ENCODE results near the gene TTC3. TPM values are rescaled to one million over a fixed set of nuclear protein-coding genes. Genes with fewer than 3 reads are reported as not detected.

The TTC3 gene
- total RNA-seq, 1 donor from 2014 or later = 57.2 TPM

DNA sequence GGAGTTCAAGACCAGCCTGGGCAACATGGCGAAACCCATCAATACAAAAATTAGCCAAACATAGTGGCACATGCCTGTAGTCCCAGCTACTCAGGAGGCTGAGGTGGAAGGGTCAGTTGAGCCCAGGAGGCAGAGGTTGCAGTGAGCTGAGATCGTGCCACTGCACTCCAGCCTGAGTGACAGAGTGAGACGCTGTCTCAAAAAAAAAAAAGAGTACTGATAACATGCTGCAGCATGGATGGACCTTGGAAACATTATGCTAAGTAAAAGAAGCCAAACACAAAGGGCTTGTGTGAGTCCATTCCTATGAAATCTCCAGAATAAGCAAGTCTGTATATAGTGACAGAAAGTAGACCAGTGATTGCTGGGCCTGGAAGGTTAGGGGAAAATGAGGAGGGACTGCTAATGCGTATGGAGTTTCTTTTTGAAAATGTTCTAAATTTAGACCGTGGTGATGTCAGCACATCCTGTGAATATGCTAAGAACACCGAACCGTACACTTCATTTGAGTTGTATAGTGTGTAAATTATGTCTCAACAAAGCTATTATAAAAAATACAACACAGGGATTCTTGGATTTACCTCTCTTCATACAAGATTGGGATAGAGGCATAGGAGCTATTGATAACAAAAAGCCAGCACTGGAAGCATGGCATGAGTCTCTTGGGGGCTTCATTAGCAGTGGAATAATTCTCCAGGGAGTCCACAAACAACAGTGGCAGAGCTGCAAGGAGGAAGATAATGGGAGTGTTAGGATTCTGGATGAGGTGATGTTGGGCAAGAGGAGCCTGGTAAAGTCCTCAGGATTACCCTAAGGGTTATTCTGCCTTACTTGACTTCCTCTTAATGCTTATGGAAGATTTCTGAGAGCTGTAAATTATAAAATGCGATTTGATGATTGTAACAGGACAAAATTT, 73.5 kb downstream of the TTC3 start:
- intact Hi-C loops (cut with micrococcal nuclease) = no loop called here

DNA sequence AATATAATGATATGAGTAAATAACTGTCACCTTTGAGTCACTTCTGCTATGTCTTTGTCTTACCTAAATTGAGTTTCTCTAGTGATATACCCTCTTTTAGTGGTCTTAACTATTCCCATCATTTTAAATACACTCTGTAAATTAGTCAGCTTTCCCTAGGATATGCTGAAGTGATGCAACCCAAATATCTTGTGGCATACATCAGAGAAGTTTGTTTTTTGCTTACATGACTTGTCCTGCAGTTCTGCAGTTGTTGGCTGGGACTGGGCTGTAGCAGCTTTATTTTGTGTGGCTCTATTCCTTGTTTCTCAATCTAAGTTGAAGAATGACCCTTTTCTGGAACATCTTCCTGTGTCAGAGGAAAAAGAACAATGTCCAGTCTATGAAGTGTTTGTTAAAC, 76.4 kb downstream of the TTC3 start:
- intact Hi-C loops (cut with micrococcal nuclease) = no loop called here

DNA sequence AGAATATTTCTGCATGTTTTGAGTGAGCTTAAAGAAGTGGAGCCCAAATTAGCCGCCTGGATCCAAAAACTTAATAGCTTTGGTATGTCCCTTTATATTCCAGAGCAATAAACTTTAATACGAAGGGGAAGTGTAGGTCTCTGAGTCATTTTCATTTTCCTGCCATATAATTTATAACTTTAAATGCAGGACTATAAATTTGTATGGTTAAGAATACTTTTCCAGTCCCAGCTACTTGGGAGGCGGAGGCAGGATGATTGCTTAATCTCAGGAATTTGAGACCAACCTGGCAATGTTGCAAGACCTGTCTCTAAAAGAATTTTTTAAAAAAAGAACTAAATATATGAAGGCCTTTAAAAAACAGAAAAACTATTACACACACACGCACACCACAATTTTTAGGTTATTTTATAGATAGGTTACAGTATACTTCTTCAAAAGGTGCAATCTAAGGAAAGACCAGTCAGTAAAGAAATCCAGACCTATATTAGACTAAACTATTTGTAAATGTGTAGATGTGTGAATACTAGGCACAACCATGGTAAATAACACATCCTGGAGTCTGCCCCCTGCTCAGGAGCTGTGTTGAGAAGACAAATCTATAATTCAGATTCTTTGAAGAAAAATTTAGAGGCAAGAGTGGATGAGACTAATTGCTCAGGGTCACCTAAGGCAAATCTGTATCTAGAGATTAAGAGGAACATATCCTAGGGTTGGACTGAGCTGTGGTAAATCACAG, 80.3 kb downstream of the TTC3 start:
- intact Hi-C loops (cut with micrococcal nuclease) = no loop called here

DNA sequence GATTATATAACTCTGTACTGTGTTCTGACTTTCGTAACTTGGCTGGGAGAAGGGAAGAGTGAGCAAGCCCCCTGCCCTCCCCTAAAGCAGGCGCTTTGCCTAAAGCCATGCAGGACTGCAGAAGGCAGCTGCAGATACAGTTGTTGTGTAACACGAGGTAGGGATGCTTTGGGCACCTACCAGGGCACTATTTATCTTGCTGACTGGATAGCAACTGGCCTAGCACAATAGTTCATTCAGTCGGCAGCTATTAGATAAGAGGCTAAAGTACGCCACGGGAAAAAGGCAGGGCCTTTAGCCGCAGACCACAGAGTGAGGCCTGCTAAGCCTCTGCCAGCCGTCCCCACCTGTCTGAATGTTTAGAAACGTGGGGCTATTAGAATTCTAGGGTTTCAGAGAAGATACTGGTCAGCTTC, 80.9 kb downstream of the TTC3 start:
- intact Hi-C loops (cut with micrococcal nuclease) = no loop called here

DNA sequence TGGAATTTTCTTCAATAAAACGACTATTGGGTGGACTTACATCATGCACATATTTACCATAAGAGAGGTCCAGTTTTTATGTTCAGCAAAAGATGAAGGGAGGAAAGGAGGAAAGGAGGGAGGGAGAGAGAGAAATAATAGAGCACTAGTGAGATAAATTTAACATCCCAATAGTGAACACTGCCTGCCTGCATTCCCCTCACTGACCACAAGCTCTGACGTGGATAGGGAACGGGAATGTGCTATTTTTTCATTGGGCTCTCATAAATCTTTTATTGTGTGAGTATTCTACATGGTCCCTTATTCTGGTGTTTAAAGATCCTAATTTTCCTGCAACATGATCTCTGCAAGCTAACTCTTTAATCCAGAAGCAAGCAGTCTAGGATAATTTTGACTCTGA, 82.1 kb downstream of the TTC3 start:
- intact Hi-C loops (cut with micrococcal nuclease) = no loop called here

DNA sequence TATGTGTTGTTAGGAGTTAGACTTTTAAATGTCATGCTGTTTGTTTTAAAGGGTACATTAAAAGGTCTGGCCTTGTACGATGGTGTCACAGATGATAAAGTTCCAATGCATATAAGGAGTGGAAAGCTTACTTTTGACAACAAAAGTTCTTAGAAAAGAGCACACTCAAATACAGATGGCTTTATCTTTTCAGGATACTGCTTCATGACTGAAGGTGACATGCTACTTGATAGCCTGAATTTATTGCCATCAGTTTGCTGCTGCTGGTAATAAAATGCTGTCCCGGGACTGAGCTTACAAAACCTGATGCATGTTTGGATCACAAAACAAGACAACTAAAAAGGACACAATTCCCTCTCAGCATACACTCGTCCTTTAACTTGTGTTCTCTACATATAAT, 84.9 kb downstream of the TTC3 start:
- intact Hi-C loops (cut with micrococcal nuclease) = no loop called here

DNA sequence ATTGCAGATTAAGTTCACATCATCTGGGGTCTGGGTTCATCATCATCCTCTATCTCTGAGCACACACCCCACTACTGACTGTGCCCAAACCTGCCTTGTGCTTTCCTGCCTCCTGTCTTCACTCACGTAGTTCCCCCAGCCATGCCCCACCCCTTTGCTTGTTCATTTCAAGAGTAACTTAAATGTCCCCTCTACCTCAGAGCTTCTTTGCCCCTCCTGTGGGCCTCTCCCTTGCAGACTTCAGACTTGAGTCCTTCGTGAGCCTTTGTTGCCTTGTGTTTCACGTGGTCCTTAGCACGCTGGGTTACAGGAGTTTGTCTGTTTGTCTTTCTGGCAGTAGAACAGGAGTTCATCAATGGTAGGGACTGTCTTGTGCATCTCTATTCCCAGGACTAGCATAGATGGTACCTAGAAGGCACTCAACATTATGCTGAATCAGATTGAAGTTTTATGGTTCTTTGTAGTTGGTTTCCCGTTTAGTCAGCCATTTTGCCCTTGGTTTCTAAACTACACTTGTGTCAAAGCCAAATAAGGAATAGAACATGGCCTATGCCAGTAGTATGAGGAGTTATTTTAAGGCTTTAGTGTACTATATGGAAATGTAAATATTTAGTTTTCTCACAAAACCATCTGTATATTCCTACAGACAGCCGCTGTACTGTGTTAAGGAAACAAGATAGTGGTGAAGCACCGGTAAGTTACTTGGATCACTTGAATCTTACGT, 86.2 kb downstream of the TTC3 start:
- intact Hi-C loops (cut with micrococcal nuclease) = no loop called here

DNA sequence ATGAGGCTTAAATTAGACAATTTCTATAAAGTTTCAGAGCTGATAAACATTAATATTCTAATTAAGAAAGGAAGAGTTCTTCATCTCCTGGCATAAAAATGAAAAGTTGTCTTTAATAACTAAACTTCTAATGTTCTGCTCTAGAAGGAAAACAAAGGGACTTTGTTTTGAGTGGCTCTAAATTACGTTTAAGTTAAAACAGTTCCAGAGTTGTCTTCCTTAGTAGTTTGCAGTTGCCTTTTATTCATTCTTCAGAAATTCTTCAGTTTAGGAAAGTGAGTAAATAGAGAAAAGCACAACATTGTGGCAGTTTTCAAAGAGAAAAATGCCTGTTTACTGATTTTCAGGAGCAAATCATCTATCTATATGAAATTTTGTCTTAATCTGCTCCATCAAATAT, 86.9 kb downstream of the TTC3 start:
- intact Hi-C loops (cut with micrococcal nuclease) = loop anchor here (10.0 kb wide), 2 partner anchors 335 to 405 kb away; no protein-coding TSS in a partner anchor

DNA sequence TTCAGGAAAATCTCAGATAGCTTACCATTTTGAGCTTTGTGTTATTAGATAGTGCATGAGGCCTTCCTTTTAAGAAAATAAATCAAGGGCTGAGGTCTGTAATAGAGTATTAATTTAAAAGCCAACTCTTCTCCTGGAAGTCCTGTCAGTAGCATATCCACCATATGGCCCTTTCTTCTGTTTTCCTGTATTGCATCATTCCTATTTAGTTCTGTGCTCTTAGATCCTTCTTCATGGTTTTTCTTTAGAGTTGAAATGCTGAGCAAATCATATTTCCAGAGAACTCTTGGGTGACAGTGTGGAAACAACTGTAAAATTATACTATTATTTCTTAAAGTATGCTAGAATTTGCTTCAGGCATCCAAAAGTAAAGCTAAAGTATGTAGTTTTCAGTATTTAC, 91.7 kb downstream of the TTC3 start:
- intact Hi-C loops (cut with micrococcal nuclease) = loop anchor here (5.0 to 10.0 kb wide), 3 partner anchors 330 to 418 kb away; no protein-coding TSS in a partner anchor

DNA sequence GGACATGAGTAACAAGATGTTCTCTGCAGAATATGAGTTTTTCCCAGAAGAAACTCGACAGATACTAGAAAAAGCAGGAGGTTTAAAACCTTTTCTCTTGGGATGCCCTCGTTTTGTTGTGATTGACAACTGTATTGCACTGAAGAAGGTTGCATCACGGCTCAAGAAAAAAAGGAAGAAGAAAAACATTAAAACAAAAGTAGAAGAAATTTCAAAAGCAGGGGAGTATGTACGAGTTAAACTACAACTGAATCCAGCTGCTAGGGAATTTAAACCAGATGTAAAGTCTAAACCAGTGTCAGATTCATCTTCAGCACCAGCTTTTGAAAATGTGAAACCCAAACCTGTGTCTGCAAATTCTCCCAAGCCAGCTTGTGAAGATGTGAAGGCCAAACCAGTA, 92.5 kb downstream of the TTC3 start:
- intact Hi-C loops (cut with micrococcal nuclease) = loop anchor here (5.0 to 10.0 kb wide), 3 partner anchors 329 to 417 kb away; no protein-coding TSS in a partner anchor

DNA sequence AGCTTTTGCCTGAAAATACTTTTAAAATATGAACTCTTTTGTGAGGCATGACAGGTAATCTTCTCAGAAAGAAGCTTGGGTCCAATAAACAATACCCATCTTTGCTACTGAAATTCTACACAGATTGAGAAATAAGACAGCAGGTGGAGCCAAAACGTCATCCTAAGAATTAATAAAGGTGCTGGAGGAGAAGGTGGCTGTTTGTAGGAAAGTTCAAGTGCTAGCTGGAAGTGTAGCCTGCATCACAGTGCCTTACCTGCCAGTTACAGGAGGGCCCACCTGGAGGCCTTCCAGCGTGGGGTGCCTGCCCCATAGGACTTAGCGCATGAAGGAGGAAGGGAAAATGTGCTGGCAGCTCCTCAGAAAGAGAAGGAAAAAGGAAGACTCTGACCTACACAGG, 93.7 kb downstream of the TTC3 start:
- intact Hi-C loops (cut with micrococcal nuclease) = loop anchor here (5.0 to 10.0 kb wide), 3 partner anchors 328 to 416 kb away; no protein-coding TSS in a partner anchor

DNA sequence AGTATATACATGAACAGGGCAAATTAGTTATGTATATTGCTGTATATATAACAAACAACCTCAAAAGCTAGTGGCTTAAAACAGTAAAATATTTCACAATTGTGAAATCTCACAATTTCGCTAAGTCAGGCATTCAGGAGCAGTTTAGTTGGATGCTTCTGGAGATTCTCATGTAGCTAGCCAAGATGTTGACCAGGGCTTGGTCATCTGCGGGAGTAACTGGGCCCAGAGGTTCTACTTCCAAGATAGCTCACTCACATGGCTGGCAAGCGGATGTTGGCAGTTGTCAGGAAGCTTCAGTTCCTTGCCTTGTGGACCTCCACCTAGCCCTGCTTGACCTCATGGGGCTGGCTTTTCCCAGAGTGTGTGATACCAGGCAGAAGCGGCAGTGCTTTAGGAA, 95.6 kb downstream of the TTC3 start:
- intact Hi-C loops (cut with micrococcal nuclease) = loop anchor here (5.0 to 10.0 kb wide), 3 partner anchors 326 to 414 kb away; no protein-coding TSS in a partner anchor

DNA sequence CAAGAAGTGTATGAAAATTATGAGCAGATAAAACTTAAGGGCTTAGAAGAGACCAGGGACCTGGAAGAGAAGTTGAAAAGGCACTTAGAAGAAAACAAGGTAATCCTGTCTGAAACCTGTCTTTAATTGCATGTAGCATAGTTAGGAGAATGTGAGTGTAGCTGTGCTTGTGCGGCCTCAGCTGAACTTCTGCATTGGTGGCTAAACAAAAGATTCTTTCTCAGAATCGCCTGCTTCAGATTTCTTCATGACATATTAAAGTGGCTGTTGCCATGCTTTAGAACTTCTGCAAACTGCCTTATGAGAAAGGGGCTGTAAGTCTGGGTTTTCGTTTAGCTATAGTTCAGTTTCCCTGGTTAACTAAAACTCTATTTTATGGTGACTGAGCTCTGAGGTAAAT, 99.6 kb downstream of the TTC3 start:
- intact Hi-C loops (cut with micrococcal nuclease) = no loop called here

DNA sequence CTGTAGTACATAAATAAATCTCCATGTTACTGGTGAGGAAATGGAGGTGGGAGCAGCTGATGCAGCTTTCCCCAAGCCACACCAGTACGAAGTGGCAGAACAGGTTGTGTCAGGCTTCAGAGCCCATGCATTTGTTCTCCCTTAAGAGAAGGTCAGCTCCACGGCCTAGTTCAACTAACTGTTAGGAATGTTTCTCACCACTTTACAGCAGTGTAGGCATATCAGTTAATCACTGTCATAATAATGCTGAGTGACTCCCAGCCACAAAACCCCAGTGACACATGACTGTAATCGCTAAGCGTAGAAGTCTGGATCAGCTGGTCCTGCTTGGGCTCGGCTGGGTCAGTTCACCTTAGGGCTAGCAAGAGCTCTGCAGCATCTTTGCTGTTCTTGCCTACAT, 103.7 kb downstream of the TTC3 start:
- intact Hi-C loops (cut with micrococcal nuclease) = no loop called here

DNA sequence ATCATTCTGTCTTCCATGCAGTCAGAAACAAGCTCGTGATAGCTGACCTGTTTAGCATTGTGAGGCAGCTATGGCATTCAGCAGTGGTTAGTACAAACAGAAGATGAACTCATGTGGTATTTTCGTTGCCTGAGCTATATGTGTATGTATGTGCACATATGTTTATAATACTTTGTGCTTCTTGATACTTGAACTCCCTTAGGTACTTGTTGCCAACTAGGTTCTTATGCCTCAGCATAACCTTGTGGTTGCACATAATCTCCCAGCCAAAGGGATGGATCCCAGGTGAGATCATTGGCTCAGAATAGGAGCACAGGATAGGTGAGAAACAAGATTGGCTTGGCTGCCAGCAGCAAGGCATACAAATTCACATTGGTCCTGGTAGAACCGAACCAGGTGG, 108.0 kb downstream of the TTC3 start:
- intact Hi-C loops (cut with micrococcal nuclease) = no loop called here

DNA sequence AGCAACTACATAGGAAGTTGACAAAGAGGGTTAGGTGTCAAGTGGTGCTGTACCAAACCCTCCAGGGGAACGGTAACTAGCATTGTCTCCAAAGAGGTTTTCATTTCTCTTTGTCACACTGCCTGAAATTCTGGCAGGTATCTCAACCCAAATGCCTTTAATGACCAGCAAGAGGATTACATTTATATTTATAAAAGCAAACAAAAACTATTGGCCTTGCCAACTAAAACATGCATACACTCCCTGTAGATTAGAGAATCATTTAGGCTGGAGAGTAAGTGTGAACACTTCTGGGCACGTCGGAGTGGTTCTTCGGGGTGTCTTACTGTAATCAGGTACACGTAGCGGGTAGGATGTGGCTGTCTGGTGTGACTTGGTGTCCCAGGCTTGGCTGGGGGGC, 109.2 kb downstream of the TTC3 start:
- intact Hi-C loops (cut with micrococcal nuclease) = no loop called here

DNA sequence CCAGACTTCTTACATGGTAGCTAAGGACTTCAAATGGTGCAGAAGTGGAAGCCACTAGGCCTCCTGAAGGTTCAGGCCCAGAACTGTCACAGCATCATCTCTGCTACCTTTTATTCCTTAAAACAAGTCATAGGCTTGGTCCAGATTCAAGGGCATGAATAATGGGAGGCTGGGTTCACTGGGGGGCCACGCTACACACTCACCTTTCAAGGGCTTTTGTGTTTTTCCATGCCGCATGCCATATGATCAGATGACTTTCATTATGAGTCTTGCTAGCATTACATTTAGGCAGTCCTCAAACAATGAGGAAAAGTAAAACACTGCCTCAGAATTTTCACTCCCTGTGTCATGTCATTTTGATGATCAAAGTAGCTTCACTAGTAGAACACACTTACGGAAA, 110.7 kb downstream of the TTC3 start:
- intact Hi-C loops (cut with micrococcal nuclease) = no loop called here

DNA sequence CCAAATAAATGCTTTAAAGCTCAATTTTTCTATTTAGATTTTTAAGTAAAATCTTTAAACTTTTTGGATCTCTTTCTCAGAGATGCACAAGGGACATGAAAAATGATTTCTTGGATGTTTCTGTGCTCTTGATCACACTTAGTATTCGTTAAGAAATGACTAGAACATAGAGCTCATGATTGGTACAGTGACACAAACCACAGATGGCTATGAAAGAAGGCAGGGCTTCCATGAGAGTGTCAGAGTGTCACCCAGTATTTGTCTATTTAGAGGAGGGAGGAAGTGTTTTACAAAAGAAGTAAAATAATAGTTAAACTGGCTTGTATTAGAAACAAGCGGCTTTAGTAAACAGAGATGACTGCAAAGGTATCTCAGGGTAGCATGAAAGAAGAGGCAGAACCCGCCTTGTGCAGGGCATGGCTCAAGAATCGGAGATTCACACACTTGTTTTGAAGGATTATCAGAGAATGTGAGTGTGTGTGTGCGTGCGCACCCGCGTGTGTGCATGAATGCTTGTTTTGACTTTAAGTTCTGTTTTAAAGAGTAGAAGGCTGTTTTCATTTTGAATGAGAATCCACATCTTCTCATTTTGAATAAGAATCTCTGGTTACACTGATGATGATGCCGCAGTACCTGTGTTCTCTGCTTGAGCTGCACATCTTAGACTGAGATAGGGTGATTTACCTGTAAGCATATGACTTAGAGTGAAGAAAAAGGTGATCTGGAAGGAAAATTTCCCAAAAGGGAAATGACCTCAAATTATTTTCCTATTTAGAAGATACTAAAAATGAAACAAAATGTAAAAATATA, 111.9 kb downstream of the TTC3 start:
- intact Hi-C loops (cut with micrococcal nuclease) = no loop called here

DNA sequence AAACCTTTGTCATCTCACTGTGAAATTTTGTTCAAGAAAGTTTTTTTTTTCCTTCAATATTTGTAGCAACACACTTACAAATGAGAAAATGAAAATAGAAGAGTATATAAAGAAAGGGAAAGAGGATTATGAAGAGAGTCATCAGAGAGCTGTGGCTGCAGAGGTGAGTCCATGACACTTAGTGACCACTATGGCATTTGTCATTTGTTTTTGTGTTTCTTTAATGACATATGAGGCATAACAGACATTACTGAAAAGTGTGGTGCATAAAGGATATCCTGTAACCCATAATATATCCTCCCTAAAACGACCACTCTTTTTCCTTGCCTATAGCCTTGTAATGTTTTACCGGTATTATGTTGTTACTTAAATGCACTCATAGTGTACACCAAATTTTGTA, 113.9 kb downstream of the TTC3 start:
- intact Hi-C loops (cut with micrococcal nuclease) = no loop called here

DNA sequence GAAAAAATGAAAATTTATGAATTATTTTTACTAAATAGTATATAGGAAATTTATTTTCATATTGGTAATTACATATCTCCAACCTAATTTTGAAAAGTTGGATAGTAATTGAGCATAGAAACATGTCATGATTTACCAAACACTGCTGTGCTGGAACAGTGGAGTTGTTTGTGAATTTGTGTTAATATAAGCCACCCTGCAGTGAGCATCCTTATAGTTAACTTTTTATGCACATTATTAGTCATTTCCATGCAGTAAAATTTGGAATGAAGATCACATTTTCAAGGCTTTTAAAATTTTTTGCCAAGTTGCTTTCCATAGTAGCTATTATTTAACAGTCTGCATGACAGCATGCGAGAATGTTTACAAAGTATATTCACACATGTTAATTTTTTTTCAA, 115.8 kb downstream of the TTC3 start:
- intact Hi-C loops (cut with micrococcal nuclease) = no loop called here

DNA sequence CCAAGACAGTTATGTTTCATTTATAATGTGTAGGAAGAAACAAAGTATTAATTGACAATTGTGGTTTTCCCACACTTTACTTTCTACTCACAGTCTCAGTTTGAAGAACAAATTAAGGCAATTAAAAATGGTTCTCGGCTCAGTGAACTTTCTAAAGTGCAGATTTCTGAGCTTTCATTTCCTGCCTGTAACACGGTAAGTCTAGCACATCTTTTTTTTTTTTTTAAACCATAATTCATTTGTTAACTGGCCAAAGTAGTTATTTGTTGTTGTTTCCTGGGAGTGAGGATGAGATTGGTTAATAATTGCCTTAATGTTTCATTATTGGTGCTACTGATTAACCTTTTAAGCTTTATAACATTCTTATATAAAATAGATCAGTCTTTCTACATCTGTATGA, 119.0 kb downstream of the TTC3 start:
- intact Hi-C loops (cut with micrococcal nuclease) = no loop called here
